DOHH2 (cell line): Measurements from ENCODE around the gene ZNF653.

Source experiments
- H3F3A ChIP-seq: fragments of 200-600 bp; sonication (generic), shearing (Covaris generic); 2 replicates; pipeline ENCODE4 v1.6.0; 2016; ENCODE audit warnings: antibody characterized with exemption, mild to moderate bottlenecking; ENCODE audit not compliant: control insufficient read depth, insufficient read depth
- H3K27ac ChIP-seq: fragments of 200-600 bp; sonication (generic); 2 replicates; pipeline ENCODE4 v1.5.1; 2014; ENCODE audit warnings: low read depth, mild to moderate bottlenecking, low read length, moderate library complexity
- H3K27me3 ChIP-seq: fragments of 200-600 bp; sonication (generic); 2 replicates; pipeline ENCODE4 v1.6.1; 2014; ENCODE audit warnings: mild to moderate bottlenecking, low read length, mixed read lengths; ENCODE audit not compliant: control insufficient read depth
- H3K36me3 ChIP-seq: fragments of 200-600 bp; sonication (generic); 2 replicates; pipeline ENCODE4 v1.6.1; 2014; ENCODE audit warnings: mild to moderate bottlenecking, low read length, moderate library complexity, mixed read lengths; ENCODE audit not compliant: control insufficient read depth
- H3K4me1 ChIP-seq: fragments of 200-600 bp; sonication (generic); 2 replicates; pipeline ENCODE4 v1.6.1; 2014; ENCODE audit warnings: mild to moderate bottlenecking, low read length, mixed read lengths; ENCODE audit not compliant: control insufficient read depth
- H3K4me2 ChIP-seq: fragments of 200-600 bp; sonication (generic); 2 replicates; pipeline ENCODE4 v1.6.0; 2014; ENCODE audit warnings: mild to moderate bottlenecking, low read length, moderate library complexity
- H3K4me3 ChIP-seq: fragments of 200-600 bp; sonication (generic); 2 replicates; pipeline ENCODE4 v1.5.1; 2014; ENCODE audit warnings: mild to moderate bottlenecking, low read length, mixed read lengths
- H3K79me2 ChIP-seq: fragments of 200-600 bp; sonication (generic); 2 replicates; pipeline ENCODE4 v1.6.1; 2014; ENCODE audit warnings: mild to moderate bottlenecking, low read length, mixed read lengths; ENCODE audit not compliant: control insufficient read depth
- H3K9me2 ChIP-seq: fragments of 200-600 bp; sonication (generic); replicated peaks from 2 replicates; pipeline ENCODE4 v1.6.1; 2014; ENCODE audit warnings: mild to moderate bottlenecking, low read length, mixed read lengths; ENCODE audit not compliant: control insufficient read depth
- H3K9me3 ChIP-seq: fragments of 200-600 bp; sonication (generic); 2 replicates; pipeline ENCODE4 v1.6.1; 2014; ENCODE audit warnings: antibody characterized with exemption, low read length, mixed read lengths; ENCODE audit not compliant: control insufficient read depth, insufficient read depth
- H4K20me1 ChIP-seq: fragments of 200-600 bp; sonication (generic); 2 replicates; pipeline ENCODE4 v1.6.0; 2014; ENCODE audit warnings: low read depth, mild to moderate bottlenecking, antibody characterized with exemption, low read length, moderate library complexity; ENCODE audit not compliant: control insufficient read depth, insufficient read depth
- CTCF ChIP-seq: fragments of 200-600 bp; sonication (generic); IDR thresholded peaks from one replicate; pipeline ENCODE4 v1.5.1; 2014; ENCODE audit warnings: antibody characterized with exemption, mild to moderate bottlenecking, low read depth, low read length; ENCODE audit not compliant: poor library complexity, severe bottlenecking
- EZH2phosphoT487 ChIP-seq: fragments of 200-600 bp; sonication (generic); IDR thresholded peaks from 2 replicates; pipeline ENCODE4 v1.6.1; 2017; ENCODE audit warnings: borderline replicate concordance, mild to moderate bottlenecking, antibody characterized with exemption, low read length, moderate library complexity, mixed read lengths

ZNF653 gene

GRCh38 chr19:11530432-11530831 lies 24.8 kb upstream of the ZNF653 start:
- peaks cover 14% of the 10 kb centered on the region for H3F3A ChIP-seq
- no peaks in the 10 kb centered on the region for H3K9me3 ChIP-seq
- TF ChIP-seq CTCF: peak; percentile 30
- TF ChIP-seq EZH2phosphoT487: no peak
- H3K36me3 ChIP-seq: peaks cover 5% of the 10 kb centered on the region; the same call in 1 of the 2 replicates
- no peaks in the 10 kb centered on the region for H4K20me1 ChIP-seq
- H3K27me3 ChIP-seq: no peaks in the 10 kb centered on the region
- no peak overlapping the region for H3K27ac ChIP-seq
- no peak overlapping the region for H3K4me3 ChIP-seq
- H3K4me2 ChIP-seq: no peak overlapping the region
- no peaks in the 10 kb centered on the region for H3K9me2 ChIP-seq
- H3K79me2 ChIP-seq: peaks cover 30% of the 10 kb centered on the region
- peaks cover 32% of the 10 kb centered on the region for H3K4me1 ChIP-seq

- H3K4me2 ChIP-seq: peak within 1 kb of the TSS; percentile 79
- no peaks in the 10 kb centered on the region for H4K20me1 ChIP-seq
- H3K4me3 ChIP-seq: peak within 1 kb of the TSS; percentile 83
- H3K36me3 ChIP-seq: peaks cover 5% of the 10 kb centered on the region; the same call in 1 of the 2 replicates
- peaks cover 34% of the 10 kb centered on the region for H3K79me2 ChIP-seq
- no peaks in the 10 kb centered on the region for H3K9me3 ChIP-seq
- H3F3A ChIP-seq: peaks cover 3% of the 10 kb centered on the region; the same call in 1 of the 2 replicates
- no peaks in the 10 kb centered on the region for H3K27me3 ChIP-seq
- H3K4me1 ChIP-seq: peaks cover 16% of the 10 kb centered on the region
- no peaks in the 10 kb centered on the region for H3K9me2 ChIP-seq
- TF ChIP-seq EZH2phosphoT487 (no peak), CTCF (no peak)
- peak within 1 kb of the TSS; percentile 50 for H3K27ac ChIP-seq
Observed at GRCh38 chr19:11528551-11529341, 23.1 kb upstream of the ZNF653 start, which contains the start of gene ECSIT. Gene ECSIT (minus strand): TSS chr19:11529134. CDS start chr19:11519170, 9,964 bp downstream.

GRCh38 chr19:11519138-11519537 lies 13.5 kb upstream of the ZNF653 start:
- Histone ChIP-seq H3K9me2 (no peaks in the 10 kb centered on the region), H3K27ac (no peak overlapping the region), H3K4me1 (no peaks in the 10 kb centered on the region), H3K4me3 (no peak overlapping the region), H3F3A (no peaks in the 10 kb centered on the region), H3K79me2 (peaks cover 11% of the 10 kb centered on the region), H3K27me3 (no peaks in the 10 kb centered on the region), H3K36me3 (peaks cover 25% of the 10 kb centered on the region), H4K20me1 (no peaks in the 10 kb centered on the region), H3K4me2 (no peak overlapping the region), H3K9me3 (no peaks in the 10 kb centered on the region)
- no peak for TF ChIP-seq EZH2phosphoT487
- no peak for TF ChIP-seq CTCF
